Calu3 (cell line): ENCODE data around the gene BICD2. TPM values are rescaled to one million over a fixed set of nuclear protein-coding genes. Genes with fewer than 3 reads are reported as not detected.

ENCODE experiments used
- BruUV-seq: library from RNA; stranded (reverse); fragments of 400-500 nt; replicated peaks from 2 replicates; lab custom pipeline; 2021; lab: Mats Ljungman, UMichigan
- CTCF ChIA-PET: fragments of 300-600 bp; sonication (Branson Sonifier 250); formaldehyde crosslinking; loops from one replicate; lab custom pipeline; 2022; ENCODE audit warnings: antibody characterized with exemption; lab: Charles Lee
- DNase-seq: peaks from one replicate; pipeline ENCODE4 v3.0.0; 2022
- H3K27ac Mint-ChIP-seq: one replicate; pipeline ENCODE4 v1.8.0; 2022; ENCODE audit warnings: mixed read lengths; ENCODE audit not compliant: unreplicated experiment
- H3K27me3 Mint-ChIP-seq: one replicate; pipeline ENCODE4 v1.8.0; 2022; ENCODE audit warnings: mixed read lengths; ENCODE audit not compliant: unreplicated experiment
- H3K36me3 Mint-ChIP-seq: one replicate; pipeline ENCODE4 v1.8.0; 2022; ENCODE audit warnings: mild to moderate bottlenecking, moderate library complexity, mixed read lengths; ENCODE audit not compliant: insufficient read depth, unreplicated experiment
- H3K4me1 Mint-ChIP-seq: one replicate; pipeline ENCODE4 v1.8.0; 2022; ENCODE audit warnings: mild to moderate bottlenecking, low read depth, mixed read lengths; ENCODE audit not compliant: unreplicated experiment
- H3K4me3 Mint-ChIP-seq: one replicate; pipeline ENCODE4 v1.8.0; 2022; ENCODE audit warnings: mild to moderate bottlenecking, low read depth, moderate library complexity, mixed read lengths; ENCODE audit not compliant: unreplicated experiment
- H3K9me3 Mint-ChIP-seq: one replicate; pipeline ENCODE4 v1.8.0; 2022; ENCODE audit warnings: low read depth, mixed read lengths; ENCODE audit not compliant: unreplicated experiment
- intact Hi-C: fragments of 100-400 bp; cut with micrococcal nuclease; formaldehyde crosslinking; loops from one replicate; pipeline ENCODE4 v1.10.0; 2022; ENCODE audit not compliant: unreplicated experiment
- total RNA-seq: library from RNA; stranded (reverse); gene quantifications from 2 replicates; pipeline ENCODE4 v1.2.3, GENCODE V29; 2022
- TF ChIP-seq, protein P1 (sequence below): fragments of 200-600 bp; IDR thresholded peaks from one replicate; pipeline ENCODE4 v1.8.0; 2022; ENCODE audit warnings: antibody characterized with exemption; ENCODE audit not compliant: unreplicated experiment

BICD2 gene
- total RNA-seq, 1 experiment from 2014 or later: 21.9 TPM

DNA sequence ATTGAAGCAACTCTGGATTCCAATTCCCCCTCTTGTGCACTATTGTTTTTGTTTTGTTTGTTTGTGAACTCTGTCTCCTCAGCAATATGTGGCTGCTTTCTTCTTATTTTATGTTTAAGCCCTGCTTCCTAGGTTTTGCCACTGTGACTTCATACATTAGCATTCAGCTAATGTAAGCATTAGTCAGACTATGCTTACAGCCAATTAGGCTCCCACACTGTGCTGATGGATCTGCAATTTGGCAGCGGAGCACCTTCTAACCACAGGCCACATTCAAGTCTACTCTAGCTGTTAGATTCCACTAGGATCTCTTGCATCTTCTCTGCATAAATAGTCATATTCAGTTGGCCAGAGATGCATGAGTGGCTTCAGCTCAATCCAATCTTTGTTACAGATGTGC is 9.6 kb upstream of the BICD2 start:
- no peak for DNase-seq
- TF ChIP-seq, protein P1, sequence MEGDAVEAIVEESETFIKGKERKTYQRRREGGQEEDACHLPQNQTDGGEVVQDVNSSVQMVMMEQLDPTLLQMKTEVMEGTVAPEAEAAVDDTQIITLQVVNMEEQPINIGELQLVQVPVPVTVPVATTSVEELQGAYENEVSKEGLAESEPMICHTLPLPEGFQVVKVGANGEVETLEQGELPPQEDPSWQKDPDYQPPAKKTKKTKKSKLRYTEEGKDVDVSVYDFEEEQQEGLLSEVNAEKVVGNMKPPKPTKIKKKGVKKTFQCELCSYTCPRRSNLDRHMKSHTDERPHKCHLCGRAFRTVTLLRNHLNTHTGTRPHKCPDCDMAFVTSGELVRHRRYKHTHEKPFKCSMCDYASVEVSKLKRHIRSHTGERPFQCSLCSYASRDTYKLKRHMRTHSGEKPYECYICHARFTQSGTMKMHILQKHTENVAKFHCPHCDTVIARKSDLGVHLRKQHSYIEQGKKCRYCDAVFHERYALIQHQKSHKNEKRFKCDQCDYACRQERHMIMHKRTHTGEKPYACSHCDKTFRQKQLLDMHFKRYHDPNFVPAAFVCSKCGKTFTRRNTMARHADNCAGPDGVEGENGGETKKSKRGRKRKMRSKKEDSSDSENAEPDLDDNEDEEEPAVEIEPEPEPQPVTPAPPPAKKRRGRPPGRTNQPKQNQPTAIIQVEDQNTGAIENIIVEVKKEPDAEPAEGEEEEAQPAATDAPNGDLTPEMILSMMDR: no peak
- Mint-ChIP-seq H3K27me3 (no peaks in the 10 kb centered on the region), H3K27ac (no peak overlapping the region), H3K4me1 (no peaks in the 10 kb centered on the region), H3K9me3 (no peaks in the 10 kb centered on the region), H3K36me3 (no peaks in the 10 kb centered on the region), H3K4me3 (no peak overlapping the region)
- CTCF ChIA-PET: interaction anchor here (0.5 kb wide), 1 partner anchor 14 kb away, joined by 3 read pairs; no protein-coding TSS in a partner anchor
- no TSS peak for BruUV-seq
- intact Hi-C loops: no loop called here

DNA sequence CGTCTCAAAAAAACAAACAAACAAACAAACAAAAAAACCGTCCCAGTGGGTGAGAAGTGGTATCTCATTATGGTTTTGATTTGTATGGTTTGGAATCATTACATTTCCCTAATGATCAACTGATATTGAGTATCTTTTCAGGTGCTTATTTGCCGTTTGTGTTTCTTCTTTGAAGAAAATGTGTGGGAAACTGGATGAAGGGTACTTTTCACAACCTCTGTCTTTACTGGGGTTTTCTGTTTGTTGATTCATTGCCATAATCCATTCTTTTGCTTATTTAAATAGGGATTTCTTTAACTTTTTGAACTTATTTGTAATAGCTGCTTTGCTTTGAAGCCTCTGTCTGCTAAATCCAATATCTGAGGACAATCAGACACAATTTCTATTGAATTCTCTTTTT is 9.2 kb upstream of the BICD2 start:
- CTCF ChIA-PET: interaction anchor here (0.5 kb wide), 1 partner anchor 14 kb away, joined by 3 read pairs; no protein-coding TSS in a partner anchor

DNA sequence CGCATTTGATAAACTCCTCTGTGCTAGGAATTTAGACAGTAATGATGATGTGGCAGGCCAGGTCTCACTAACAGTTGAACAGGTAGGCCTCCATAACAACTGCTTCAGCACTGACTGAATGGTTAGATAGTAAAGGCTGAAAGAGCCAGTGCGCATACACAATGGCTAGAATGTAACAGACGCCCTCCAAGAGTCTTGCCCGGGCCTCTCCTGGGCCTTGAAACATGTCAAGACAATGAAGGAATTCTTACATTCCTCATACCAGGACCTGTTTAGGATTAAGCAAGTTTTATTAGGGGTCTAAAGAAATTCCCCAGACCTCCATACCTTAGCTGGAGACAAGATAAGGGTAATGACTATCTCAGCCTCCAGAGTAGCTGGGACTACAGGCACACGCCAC is 6.7 kb upstream of the BICD2 start:
- H3K27ac Mint-ChIP-seq: no peak overlapping the region
- no peak overlapping the region for H3K4me3 Mint-ChIP-seq
- peaks cover 5% of the 10 kb centered on the region for H3K36me3 Mint-ChIP-seq
- DNase-seq: no peak
- H3K4me1 Mint-ChIP-seq: peaks cover under 1% of the 10 kb centered on the region
- no TSS peak for BruUV-seq
- intact Hi-C loops: no loop called here
- TF ChIP-seq, protein P1: no peak
- CTCF ChIA-PET: no interaction called here
- H3K9me3 Mint-ChIP-seq: no peaks in the 10 kb centered on the region
- peaks cover 14% of the 10 kb centered on the region for H3K27me3 Mint-ChIP-seq

More for the DNA sequence above, 9.2 kb upstream of the BICD2 start:
- no peak overlapping the region for H3K27ac Mint-ChIP-seq
- H3K4me1 Mint-ChIP-seq: no peaks in the 10 kb centered on the region
- TF ChIP-seq, protein P1: no peak
- peaks cover 3% of the 10 kb centered on the region for H3K27me3 Mint-ChIP-seq
- no TSS peak for BruUV-seq
- intact Hi-C loops: no loop called here
- no peak overlapping the region for H3K4me3 Mint-ChIP-seq
- no peaks in the 10 kb centered on the region for H3K9me3 Mint-ChIP-seq
- H3K36me3 Mint-ChIP-seq: no peaks in the 10 kb centered on the region
- DNase-seq: no peak

DNA sequence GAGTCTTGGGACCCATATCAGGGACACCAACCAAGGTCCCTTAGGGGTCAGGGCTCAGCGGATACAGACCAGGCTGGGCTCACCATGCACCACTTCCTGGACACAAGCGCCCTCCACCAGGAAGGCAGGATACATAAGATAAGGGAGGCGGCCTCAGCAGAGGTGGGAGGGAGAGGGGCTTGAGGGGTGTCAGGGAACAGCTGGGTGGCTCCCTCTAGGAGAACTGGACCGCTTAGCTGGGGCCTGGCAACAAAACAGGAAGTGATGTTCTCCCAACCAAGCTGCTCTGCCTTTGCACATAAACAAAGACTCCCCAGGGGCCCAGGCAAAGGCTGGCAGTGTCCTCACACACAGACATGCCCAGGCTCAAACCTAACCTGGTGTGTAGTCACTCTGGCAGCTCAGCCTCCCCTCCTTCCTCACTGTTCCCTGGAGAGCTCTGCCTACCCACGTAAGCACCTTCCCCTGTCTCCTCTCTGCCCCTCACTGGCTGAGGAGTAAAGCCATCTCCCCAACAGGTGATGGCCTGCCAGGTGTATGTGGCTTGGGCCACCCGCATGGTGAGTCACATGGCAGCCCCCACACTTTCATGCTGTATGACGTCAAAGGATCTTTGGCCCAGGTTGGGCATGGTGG is 5.8 kb upstream of the BICD2 start:
- DNase-seq: no peak
- peaks cover 8% of the 10 kb centered on the region for H3K4me1 Mint-ChIP-seq
- no peak overlapping the region for H3K27ac Mint-ChIP-seq
- peaks cover 11% of the 10 kb centered on the region for H3K36me3 Mint-ChIP-seq
- CTCF ChIA-PET: no interaction called here
- H3K4me3 Mint-ChIP-seq: no peak overlapping the region
- TF ChIP-seq, protein P1: no peak
- H3K9me3 Mint-ChIP-seq: no peaks in the 10 kb centered on the region
- peaks cover 14% of the 10 kb centered on the region for H3K27me3 Mint-ChIP-seq
- intact Hi-C loops: no loop called here
- no TSS peak for BruUV-seq
